ENCODE data around the gene MSMB.

Gene MSMB

GRCh38 chr10:46035923-46036849, 9.9 kb downstream of the MSMB start:
- FAIRE-seq (no peak), DNase-seq (ENCODE audit: insufficient read length, low spot score) (no peak)

- no peak for FAIRE-seq
Measured at GRCh38 chr10:46033602-46034011, 12.5 kb downstream of the MSMB start.

GRCh38 chr10:46031648-46032532, 14.2 kb downstream of the MSMB start:
- DNase-seq (ENCODE audit: insufficient read length, low spot score) = no peak
- no peak for FAIRE-seq

More at GRCh38 chr10:46033602-46034011, 12.5 kb downstream of the MSMB start:
- peak; percentile 32 for DNase-seq (ENCODE audit: insufficient read length, low spot score)

GRCh38 chr10:46030091-46030937, 15.8 kb downstream of the MSMB start, which contains the start of gene NCOA4:
TSS of gene NCOA4 (minus strand) at chr10:46030623. CDS start at chr10:46016680, 13,943 bp downstream.
- DNase-seq (ENCODE audit: insufficient read length, low spot score) (peak; percentile 96), FAIRE-seq (no peak)

GRCh38 chr10:46029461-46030030, 16.5 kb downstream of the MSMB start:
- DNase-seq (ENCODE audit: insufficient read length, low spot score) (no peak), FAIRE-seq (no peak)

GRCh38 chr10:46028584-46029460, 17.2 kb downstream of the MSMB start:
- no peak for FAIRE-seq
- peak; percentile 62 for DNase-seq (ENCODE audit: insufficient read length, low spot score)

DNA sequence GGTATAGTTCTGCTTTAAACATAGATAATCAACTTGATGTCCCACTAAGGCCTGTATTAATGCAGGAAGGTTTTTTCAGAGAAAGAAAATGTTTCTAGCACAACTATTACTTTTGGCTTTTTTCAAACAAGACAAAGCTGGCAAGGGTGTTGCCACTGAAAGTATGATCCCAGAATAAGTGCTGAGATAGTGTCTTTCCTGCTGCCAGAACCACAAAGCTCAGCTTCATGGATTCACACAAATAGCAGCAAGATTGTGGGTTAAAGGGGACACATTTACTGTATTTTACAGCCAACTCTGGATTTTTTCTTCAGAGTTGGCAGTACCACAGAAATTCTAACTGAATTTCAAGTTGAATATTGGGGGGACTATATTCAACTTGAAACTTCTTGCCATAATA, 20.0 kb downstream of the MSMB start:
- FAIRE-seq = no peak

GRCh38 chr10:46025406-46025805, 20.7 kb downstream of the MSMB start:
- no peak for FAIRE-seq
- no peak for DNase-seq (ENCODE audit: insufficient read length, low spot score)

More for the DNA sequence above, 20.0 kb downstream of the MSMB start:
- DNase-seq (ENCODE audit: insufficient read length, low spot score) = no peak

DNA sequence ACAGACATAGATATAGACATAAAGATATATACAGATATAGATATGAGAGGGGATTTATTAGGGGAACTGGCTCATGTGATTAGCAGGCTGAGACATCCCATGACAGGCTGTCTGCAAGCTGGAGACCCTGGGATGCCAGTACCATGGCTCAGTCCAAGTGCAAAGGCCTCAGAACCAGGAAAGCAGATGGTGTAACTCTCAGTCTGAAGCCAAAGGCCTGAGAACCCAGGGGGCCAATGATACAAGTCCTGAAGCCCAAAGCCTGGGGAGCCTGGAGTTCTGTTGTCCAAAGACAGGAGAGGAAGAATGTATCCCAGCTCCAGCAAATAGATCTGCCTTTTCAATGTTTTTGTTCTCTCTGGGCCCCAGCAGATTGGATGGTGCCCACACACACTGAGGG, 21.1 kb downstream of the MSMB start:
- no peak for DNase-seq (ENCODE audit: insufficient read length, low spot score)
- no peak for FAIRE-seq

DNA sequence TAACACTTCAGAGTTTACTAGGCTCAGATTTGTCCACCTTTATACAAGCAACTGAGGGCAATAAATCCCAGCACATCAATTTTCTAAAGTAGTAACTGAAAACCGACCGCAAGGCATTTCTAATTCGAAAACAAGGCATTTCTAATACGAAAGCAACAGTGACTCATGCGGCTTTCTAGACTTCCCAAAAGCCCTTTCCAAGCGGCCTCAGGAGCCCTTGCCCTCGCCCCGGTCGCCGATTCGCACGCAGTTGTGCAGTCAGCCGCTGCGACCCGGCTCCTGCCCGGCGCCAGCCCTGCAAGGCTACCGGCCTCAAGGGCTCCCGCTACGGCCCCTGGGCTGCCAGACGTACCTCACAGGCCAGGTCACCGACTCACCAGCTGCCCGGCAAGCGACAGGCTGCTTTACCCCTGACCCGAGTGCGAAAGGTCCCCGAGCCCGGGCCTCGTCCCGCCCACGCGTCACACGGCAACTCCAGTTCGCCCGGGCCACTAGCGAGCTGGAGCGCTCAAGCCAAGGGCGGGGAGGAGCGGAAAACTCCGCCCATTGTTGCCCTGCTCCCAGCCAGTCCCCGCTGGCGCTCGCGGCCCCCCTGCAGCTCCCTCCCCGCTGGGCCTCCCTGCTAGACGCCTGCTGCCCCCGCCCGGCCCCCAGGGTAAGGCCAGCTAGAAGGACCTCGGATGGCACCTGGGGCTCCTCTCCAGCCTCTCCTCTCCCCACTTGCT, 22.9 kb downstream of the MSMB start:
- FAIRE-seq (no peak), DNase-seq (ENCODE audit: insufficient read length, low spot score) (peak; percentile 89)

DNA sequence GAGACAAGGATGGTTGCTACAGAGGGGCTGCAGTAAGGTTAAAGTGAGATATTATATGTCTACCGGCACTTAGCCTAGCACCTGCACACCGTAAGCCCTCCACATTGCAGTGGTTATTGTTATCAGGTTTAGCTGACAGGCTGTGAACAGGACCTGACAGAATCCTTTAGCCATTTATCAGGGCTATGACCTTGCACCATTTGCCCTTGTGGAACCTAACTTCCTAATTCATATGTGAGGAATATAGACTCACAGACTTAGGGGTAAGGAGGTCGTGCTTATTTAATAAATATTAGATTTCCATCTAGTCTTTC, 25.8 kb downstream of the MSMB start:
- FAIRE-seq = no peak
- DNase-seq (ENCODE audit: insufficient read length, low spot score) = no peak

- DNase-seq (ENCODE audit: insufficient read length, low spot score) (no peak), FAIRE-seq (no peak)
Measured at GRCh38 chr10:46019569-46020343, 26.3 kb downstream of the MSMB start.

- no peak for FAIRE-seq
Measured at GRCh38 chr10:46019177-46019528, 26.9 kb downstream of the MSMB start.

DNA sequence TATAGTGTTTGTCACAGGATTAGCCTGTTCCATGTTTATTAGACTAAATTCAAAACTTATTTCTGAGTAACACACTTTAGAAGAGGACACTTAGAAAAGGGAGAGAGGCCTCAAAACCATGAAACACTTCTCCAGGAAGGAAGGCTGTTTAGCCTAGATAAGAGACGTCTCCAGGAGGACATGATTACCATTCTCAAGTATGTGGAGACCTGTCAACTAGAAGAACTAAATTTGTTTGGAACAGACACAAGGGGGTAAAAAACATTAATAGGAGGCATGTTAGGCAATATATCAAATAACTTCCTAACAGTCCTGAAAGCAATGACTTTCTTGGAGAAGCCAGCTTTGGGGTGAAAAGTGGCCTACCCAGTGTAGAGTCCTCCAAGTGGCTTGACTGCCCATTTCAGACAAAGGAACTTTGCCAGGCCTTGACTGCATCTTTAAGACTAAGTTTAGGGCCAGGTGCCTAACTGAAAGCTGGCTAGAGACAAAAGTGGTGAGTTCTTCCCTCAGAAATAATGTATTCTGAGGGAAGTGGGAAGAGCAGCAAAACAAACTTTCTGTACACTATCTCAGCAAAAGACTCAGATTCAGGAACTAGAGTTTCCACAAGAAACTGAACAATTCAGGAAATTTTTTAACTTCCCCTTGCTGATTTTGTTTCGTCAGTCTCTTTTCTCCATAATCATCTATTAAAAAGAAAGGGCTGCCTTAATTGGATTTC, 27.5 kb downstream of the MSMB start:
- DNase-seq (ENCODE audit: insufficient read length, low spot score) (no peak), FAIRE-seq (no peak)

More at GRCh38 chr10:46019177-46019528, 26.9 kb downstream of the MSMB start:
- DNase-seq (ENCODE audit: insufficient read length, low spot score) = no peak

DNA sequence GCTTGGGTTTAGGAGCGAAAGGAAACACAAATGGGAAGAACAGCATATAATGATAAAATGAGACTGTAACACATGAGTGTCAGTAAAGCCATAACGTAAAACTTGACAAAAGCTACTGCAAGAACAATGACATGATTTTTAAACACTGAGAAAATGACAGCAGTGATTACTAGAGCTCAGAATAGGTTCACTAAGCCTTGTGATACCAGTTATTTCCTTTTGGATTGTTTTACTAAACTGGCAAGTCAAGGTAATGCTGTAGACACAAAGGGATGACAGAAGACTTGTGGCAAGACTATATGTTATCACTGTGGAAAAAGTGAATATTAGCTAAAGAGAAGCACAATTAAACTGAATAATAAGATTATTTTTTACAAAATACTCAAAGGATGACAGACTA, 28.3 kb downstream of the MSMB start:
- FAIRE-seq (no peak), DNase-seq (ENCODE audit: insufficient read length, low spot score) (no peak)

GRCh38 chr10:46016811-46017210, 29.3 kb downstream of the MSMB start:
- no peak for FAIRE-seq

GRCh38 chr10:46016190-46016589, 29.9 kb downstream of the MSMB start:
- DNase-seq (ENCODE audit: insufficient read length, low spot score) (no peak), FAIRE-seq (no peak)

More at GRCh38 chr10:46016811-46017210, 29.3 kb downstream of the MSMB start:
- no peak for DNase-seq (ENCODE audit: insufficient read length, low spot score)

Data from HTR-8/SVneo (cell line).